HK-2 (cell line): ENCODE results near the gene RNF151.
"Not testable (repeated sequence)": the region's sequence is repeated elsewhere in the genome, so short reads cannot be mapped to it uniquely, and the experiment has no call there.

ENCODE experiments used
- DNase-seq: peaks from one replicate; pipeline ENCODE4 v3.0.0-alpha.2; 2018; ENCODE audit not compliant: unreplicated experiment

RNF151 gene

DNA sequence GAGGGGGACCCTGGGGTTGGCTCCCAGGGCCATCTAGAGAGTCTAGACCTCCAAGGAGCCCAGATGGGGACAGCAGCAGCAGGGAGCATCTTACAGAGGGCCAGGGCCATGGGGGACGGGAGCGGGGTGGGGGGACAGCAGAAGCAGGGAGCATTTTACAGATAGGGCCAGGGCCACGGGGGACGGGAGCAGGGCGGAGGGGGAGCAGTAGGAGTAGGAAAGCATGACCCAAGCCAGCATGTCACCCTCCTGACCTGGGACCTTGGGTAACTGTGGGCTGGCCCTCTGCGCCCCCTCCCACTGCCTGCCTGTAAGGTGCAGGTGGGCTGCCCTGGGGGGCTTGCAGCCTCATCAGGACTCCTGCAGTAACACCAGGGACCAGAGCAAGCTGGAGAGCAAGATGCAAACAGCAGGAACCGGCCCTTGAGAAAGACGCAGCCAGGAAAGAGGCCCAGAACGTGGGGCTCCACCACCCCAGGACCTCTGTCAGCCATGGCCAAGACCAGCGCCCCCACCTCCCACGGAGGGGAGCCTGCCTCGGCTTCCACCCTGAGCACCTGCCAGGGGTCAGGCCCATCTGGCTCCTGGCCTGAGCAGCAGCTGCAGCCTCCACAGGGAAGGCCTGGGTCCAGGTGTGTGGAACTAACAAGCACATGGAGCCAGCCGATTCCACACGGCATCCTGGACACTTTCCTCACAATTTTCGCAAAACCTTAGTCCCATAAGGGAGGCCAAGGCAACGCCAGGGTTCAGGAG, 40.6 kb downstream of the RNF151 start:
- no peak for DNase-seq

- DNase-seq: no peak
These were observed 41.4 kb downstream of the RNF151 start for GRCh38 chr16:2008009-2008526.

- DNase-seq: peak; percentile 28
These were observed 42.0 kb downstream of the RNF151 start for GRCh38 chr16:2008631-2009163.

DNA sequence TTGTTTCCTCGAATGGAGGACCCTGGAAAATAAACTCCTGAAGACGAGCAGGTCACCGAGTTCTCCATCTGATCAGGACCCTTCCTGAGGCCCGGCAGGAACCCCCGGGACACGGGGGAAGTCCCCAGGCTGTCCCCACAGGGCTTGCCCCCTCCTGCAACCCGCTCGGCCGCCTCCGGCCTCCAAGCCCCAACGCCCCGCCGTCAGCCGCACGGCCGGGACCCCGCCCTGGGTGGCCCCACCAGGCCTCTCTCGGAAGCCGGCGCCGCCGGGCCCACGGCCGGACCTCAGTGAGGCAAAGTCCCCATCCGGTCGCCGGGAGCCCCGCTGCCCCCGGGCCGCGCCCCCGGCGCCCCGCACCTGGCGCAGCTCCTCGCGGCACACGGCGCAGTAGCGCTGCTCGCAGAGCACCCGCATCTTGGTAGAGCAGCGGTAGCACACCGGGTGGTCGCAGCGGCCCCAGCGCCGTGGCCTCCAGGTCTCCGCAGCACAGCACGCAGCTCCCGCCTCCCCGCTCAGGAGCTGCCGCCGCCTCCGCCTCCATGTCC, 42.6 kb downstream of the RNF151 start:
- no peak for DNase-seq

DNA sequence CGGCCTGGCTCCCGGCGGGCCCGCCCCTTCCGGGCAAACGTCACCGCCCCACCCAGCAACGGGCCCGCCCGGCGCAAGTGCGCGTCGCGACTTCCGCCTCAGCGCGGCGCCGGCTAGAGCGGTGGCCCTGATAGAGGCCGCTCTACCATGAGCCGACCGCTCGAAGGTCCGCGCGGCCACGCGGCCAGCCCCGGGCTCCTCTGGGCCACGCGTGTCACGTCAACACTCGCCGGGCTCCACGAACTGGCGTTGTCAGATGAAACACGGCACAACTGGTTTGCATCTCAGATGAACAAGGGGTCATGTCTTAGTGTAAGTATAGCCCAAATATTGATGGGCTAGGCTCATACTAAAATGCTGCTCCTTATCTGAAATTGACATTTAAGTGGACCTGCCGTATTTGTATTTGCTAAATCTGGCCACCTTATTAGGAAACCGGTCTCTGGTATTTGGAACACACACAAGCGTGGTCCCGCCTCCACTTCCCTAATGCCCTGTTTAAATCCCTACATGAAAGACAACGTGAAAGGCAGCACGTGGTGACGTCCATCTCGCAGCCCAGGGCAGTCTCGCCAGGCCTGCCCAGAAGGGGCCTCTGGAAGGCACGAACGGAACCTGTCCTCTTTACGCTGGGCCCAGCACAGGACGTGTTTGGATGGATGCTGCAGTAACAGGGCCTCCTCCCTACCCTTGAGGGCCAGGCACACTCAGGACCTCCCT, 43.3 kb downstream of the RNF151 start, which contains the start of gene ZNF598:
Gene ZNF598, minus strand, starts transcription at position 31 of the 720 bp plus-strand sequence.
- peak; percentile 70 for DNase-seq

- not testable (repeated sequence) for DNase-seq
These were observed 45.1 kb downstream of the RNF151 start for GRCh38 chr16:2011726-2012125.

GRCh38 chr16:2013527-2013926, 46.9 kb downstream of the RNF151 start:
- no peak for DNase-seq

- no peak for DNase-seq
These were observed 48.7 kb downstream of the RNF151 start for GRCh38 chr16:2015117-2015946.

DNA sequence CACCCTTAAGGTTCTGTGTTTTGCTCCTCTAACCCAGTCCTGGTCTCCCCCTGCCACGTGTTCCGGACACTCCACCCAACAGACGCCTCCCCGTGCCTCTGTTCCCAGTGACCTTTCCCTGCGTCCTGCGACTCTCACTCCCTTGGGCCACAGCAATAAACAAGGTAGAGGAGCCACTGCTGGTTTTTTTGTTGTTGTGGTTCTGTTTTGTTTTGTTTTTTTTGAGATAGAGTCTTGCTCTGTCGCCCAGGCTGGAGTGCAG, 49.2 kb downstream of the RNF151 start:
- DNase-seq: no peak

DNA sequence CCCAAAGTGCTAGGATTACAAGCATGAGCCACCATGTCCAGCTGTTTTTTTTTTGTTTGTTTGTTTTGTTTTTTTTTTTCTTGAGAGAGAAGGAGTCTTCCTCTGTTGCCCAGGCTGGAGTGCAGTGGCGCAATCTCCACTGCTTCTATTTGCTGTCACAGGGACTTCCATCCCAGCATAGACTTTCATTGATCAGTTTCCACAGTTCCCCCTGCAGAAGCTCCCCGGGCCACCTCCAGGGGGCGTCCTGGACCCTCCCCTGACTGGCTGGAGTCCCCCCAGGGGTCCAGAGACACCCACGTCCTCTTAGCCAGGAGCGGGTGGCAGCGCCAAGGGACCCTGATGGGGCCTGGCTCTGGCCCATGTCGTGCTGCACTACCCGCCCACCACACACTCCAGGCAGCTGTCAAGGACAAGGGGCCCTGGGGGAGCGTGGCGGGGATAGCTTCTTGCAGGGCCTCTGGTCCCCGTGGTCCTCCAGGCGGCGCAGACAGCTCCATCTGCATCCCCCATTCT, 49.8 kb downstream of the RNF151 start:
- DNase-seq: no peak
